IMR-90 (cell line): Measurements from ENCODE around the gene VASN.

Source experiments
- BHLHE40 ChIP-seq: fragments of 150-350 bp; IDR thresholded peaks from 2 replicates; pipeline ENCODE4 v1.6.1; 2016; ENCODE audit warnings: mild to moderate bottlenecking, low read depth, low read length
- CEBPB ChIP-seq: IDR thresholded peaks from 2 replicates; pipeline ENCODE4 v1.6.1; 2012; ENCODE audit warnings: low read depth, low read length, improper control_type of control experiment
- CTCF ChIP-seq: conservative IDR thresholded peaks from 2 replicates; pipeline ENCODE4 v1.5.1; 2012; ENCODE audit warnings: mild to moderate bottlenecking, low read depth, low read length, improper control_type of control experiment
- POLR2A ChIP-seq: IDR thresholded peaks from 2 replicates; pipeline ENCODE4 v1.6.1; 2012; ENCODE audit warnings: mild to moderate bottlenecking, low read depth, low read length
- RAD21 ChIP-seq: IDR thresholded peaks from 2 replicates; pipeline ENCODE4 v1.6.1; 2012; ENCODE audit warnings: low read length, improper control_type of control experiment
- RFX5 ChIP-seq: IDR thresholded peaks from 2 replicates; pipeline ENCODE4 v1.8.0; 2012; ENCODE audit warnings: low read depth, mild to moderate bottlenecking, low read length, moderate library complexity
- SMC3 ChIP-seq: fragments of 150-350 bp; IDR thresholded peaks from 2 replicates; pipeline ENCODE4 v1.6.1; 2016; ENCODE audit warnings: low read depth, mild to moderate bottlenecking, antibody characterized with exemption, low read length, moderate library complexity
- USF2 ChIP-seq: fragments of 150-350 bp; IDR thresholded peaks from 2 replicates; pipeline ENCODE4 v1.6.1; 2017; ENCODE audit warnings: mild to moderate bottlenecking, antibody characterized with exemption, low read length, low read depth

- TF ChIP-seq POLR2A (no peak; the same call in 1 of the 2 replicates), CTCF (no peak), BHLHE40 (no peak), RAD21 (no peak), CEBPB (no peak), SMC3 (no peak), USF2 (no peak), RFX5 (no peak)
Measured at GRCh38 chr16:4382795-4383357, 11.2 kb downstream of the VASN start.
